K562 (cell line): ENCODE data around the gene GUCY1A1. TPM values are rescaled to one million over a fixed set of nuclear protein-coding genes. Genes with fewer than 3 reads are reported as not detected.

Source experiments
- ATAC-seq: fragments of 200-7000 bp; cut with Tn5 transposase; 3 replicates; pipeline ENCODE4 v1.9.1; 2020; ENCODE audit warnings: moderate library complexity
- BruUV-seq: library from RNA; stranded (reverse); fragments of 400-500 nt; replicated peaks from 2 replicates; lab custom pipeline; 2021; lab: Mats Ljungman, UMichigan
- CTCF ChIA-PET: fragments of 300-600 bp; formaldehyde crosslinking; extraction: SDS; loops from one replicate; lab custom pipeline; 2021; ENCODE audit warnings: low intra/inter-chr PET ratio; lab: Yijun Ruan, JAX
- POLR2A ChIA-PET: fragments of 300-600, 350-650 bp; sonication (Branson Sonifier 250); formaldehyde crosslinking; extraction: SDS; loops from one replicate; lab custom pipeline; 2021; ENCODE audit warnings: antibody characterized with exemption, inconsistent platforms; lab: Yijun Ruan, JAX
- DNase-seq, 4 experiments: peaks; one replicate each; pipeline versions ENCODE4 v3.0.0 to v3.0.0-alpha.2; 2011 to 2018; ENCODE audit warnings: low spot score in 3 of 4, mixed read lengths in 3 of 4; ENCODE audit errors: extremely low read depth in 1 of 4
- FAIRE-seq: peaks from 2 replicates; lab custom pipeline; 2011; peaks lifted over from hg19 to GRCh38; lab: Jason Lieb, UNC
- H2AFZ ChIP-seq: 2 replicates; pipeline ENCODE4 v1.6.0; 2011; ENCODE audit warnings: low read depth, low read length, control low read depth, inconsistent platforms
- H3K27ac ChIP-seq: fragments of 200-600 bp; 3 replicates; pipeline ENCODE4 v1.8.0; 2011; ENCODE audit warnings: low read depth, mild to moderate bottlenecking, control low read depth, inconsistent platforms, low read length, moderate library complexity, mixed read lengths; ENCODE audit errors: extremely low read depth
- H3K27me3 ChIP-seq, 2 experiments: fragments of 300-600 bp in 1 of 2; 2 replicates in 1 of 2; 3 replicates in 1 of 2; pipeline versions ENCODE4 v1.6.0 to v1.8.0; 2011; ENCODE audit warnings: inconsistent platforms in 2 of 2, low read length in 2 of 2, mild to moderate bottlenecking in 1 of 2, mixed read lengths in 1 of 2, moderate library complexity in 1 of 2; ENCODE audit not compliant: control insufficient read depth in 2 of 2, insufficient read depth in 2 of 2
- H3K36me3 ChIP-seq: fragments of 300-600 bp; 3 replicates; pipeline ENCODE4 v1.8.0; 2011; ENCODE audit warnings: mild to moderate bottlenecking, low read length, inconsistent platforms; ENCODE audit not compliant: control insufficient read depth, insufficient read depth
- H3K4me1 ChIP-seq, 2 experiments: fragments of 200-600 bp in 1 of 2; replicated peaks in 1 of 2; 2 replicates in 1 of 2; 3 replicates in 1 of 2; pipeline versions ENCODE4 v1.5.1 to v1.8.0; 2011; ENCODE audit warnings: inconsistent platforms in 2 of 2, low read length in 2 of 2, mild to moderate bottlenecking in 1 of 2, mixed read lengths in 1 of 2, moderate library complexity in 1 of 2; ENCODE audit not compliant: control insufficient read depth in 2 of 2, insufficient read depth in 2 of 2
- H3K4me2 ChIP-seq: 2 replicates; pipeline ENCODE4 v1.6.1; 2011; ENCODE audit warnings: low read length, control low read depth, inconsistent platforms, mixed read lengths; ENCODE audit not compliant: insufficient read depth
- H3K4me3 ChIP-seq: fragments of 200-600 bp; sonication (generic), shearing (Covaris generic); 2 replicates; pipeline ENCODE4 v1.5.1; 2016; ENCODE audit warnings: control low read depth, inconsistent platforms
- H3K79me2 ChIP-seq: fragments of 200-600 bp; 3 replicates; pipeline ENCODE4 v1.8.0; 2011; ENCODE audit warnings: low read length, inconsistent platforms; ENCODE audit not compliant: control insufficient read depth, insufficient read depth
- H3K9ac ChIP-seq, 2 experiments: 2 replicates each; pipeline versions ENCODE4 v1.6.0 to v1.6.1; 2011; ENCODE audit warnings: low read depth in 2 of 2, low read length in 2 of 2, control low read depth in 1 of 2, inconsistent platforms in 1 of 2, mild to moderate bottlenecking in 1 of 2, mixed read lengths in 1 of 2; ENCODE audit not compliant: insufficient read depth in 1 of 2
- H3K9me1 ChIP-seq: one replicate; pipeline ENCODE4 v1.6.0; 2011; ENCODE audit warnings: inconsistent platforms, mild to moderate bottlenecking, low read length, moderate library complexity; ENCODE audit not compliant: control insufficient read depth, insufficient read depth
- H3K9me3 ChIP-seq: replicated peaks from 2 replicates; pipeline ENCODE4 v1.5.1; 2011; ENCODE audit warnings: low read depth, low read length, inconsistent platforms; ENCODE audit not compliant: control insufficient read depth, insufficient read depth
- H4K20me1 ChIP-seq: replicated peaks from 2 replicates; pipeline ENCODE4 v1.6.1; 2011; ENCODE audit warnings: low read length, inconsistent platforms, mixed read lengths; ENCODE audit not compliant: control insufficient read depth, insufficient read depth
- AFF4 ChIP-seq: sonication (generic); formaldehyde crosslinking; IDR thresholded peaks from 2 replicates; pipeline ENCODE4 v1.8.0; 2023; ENCODE audit warnings: mild to moderate bottlenecking, missing genetic modification reagents
- HDAC8 ChIP-seq: fragments of 450-650 bp; IDR thresholded peaks from 2 replicates; pipeline ENCODE4 v1.6.1; 2016; ENCODE audit warnings: mild to moderate bottlenecking, missing genetic modification characterization, moderate library complexity, missing compliant biosample characterization
- LARP7 ChIP-seq: fragments of 450-650 bp; IDR thresholded peaks from 2 replicates; pipeline ENCODE4 v1.6.1; 2016
- OTX1 ChIP-seq: fragments of 450-650 bp; formaldehyde crosslinking; IDR thresholded peaks from 2 replicates; pipeline ENCODE4 v1.4.0; 2022; ENCODE audit warnings: mild to moderate bottlenecking
- RBM25 ChIP-seq: fragments of 200-400 bp; formaldehyde crosslinking; IDR thresholded peaks from 2 replicates; pipeline ENCODE4 v1.6.1; 2018; ENCODE audit warnings: low read length, low read depth, moderate library complexity; ENCODE audit not compliant: severe bottlenecking
- RCOR1 ChIP-seq, 2 experiments: IDR thresholded peaks; 2 replicates each; pipeline ENCODE4 v1.6.1; 2012; ENCODE audit warnings: low read depth in 2 of 2, low read length in 2 of 2, borderline replicate concordance in 1 of 2, improper control_type of control experiment in 1 of 2
- RREB1 ChIP-seq: fragments of 250-450 bp; sonication (Bioruptor Pico); IDR thresholded peaks from 2 replicates; pipeline ENCODE4 v1.4.0; 2020
- SIRT6 ChIP-seq: IDR thresholded peaks from one replicate; pipeline ENCODE4 v1.6.1; 2012; ENCODE audit warnings: low read depth, mild to moderate bottlenecking, control low read depth, inconsistent platforms, low read length, moderate library complexity
- ZNF217 ChIP-seq: sonication (generic); formaldehyde crosslinking; IDR thresholded peaks from 2 replicates; pipeline ENCODE4 v1.8.0; 2022; ENCODE audit warnings: mild to moderate bottlenecking, missing genetic modification reagents
- ZNF57 ChIP-seq: fragments of 450-650 bp; formaldehyde crosslinking; IDR thresholded peaks from 2 replicates; pipeline ENCODE4 v1.4.0; 2020; ENCODE audit warnings: mild to moderate bottlenecking, moderate library complexity
- ZNF717 ChIP-seq: fragments of 250-450 bp; sonication (Bioruptor Pico); IDR thresholded peaks from 2 replicates; pipeline ENCODE4 v1.5.0; 2021
- ZNF785 ChIP-seq: fragments of 250-450 bp; sonication (Bioruptor Pico); IDR thresholded peaks from 2 replicates; pipeline ENCODE4 v1.4.0; 2020; ENCODE audit warnings: mild to moderate bottlenecking
- WGBS: fragments of 100-300 bp; shearing (Covaris generic); methylation state at CpG from one replicate; pipeline ENCODE4 v1.1.6; 2016; ENCODE audit warnings: low coverage, mixed read lengths; ENCODE audit not compliant: insufficient coverage; ENCODE audit errors: missing lambda C conversion rate; 5-methylcytosine and 5-hydroxymethylcytosine counted together
- in situ Hi-C: fragments of 300-500 bp; cut with MboI; formaldehyde crosslinking; loops from 4 replicates; pipeline ENCODE4 v1.15.0; 2018; ENCODE audit warnings: inconsistent platforms, mixed read lengths
- intact Hi-C: fragments of 100-400 bp; cut with micrococcal nuclease; formaldehyde crosslinking; loops from 2 replicates; pipeline ENCODE4 v1.14.2; 2022
- polyA plus RNA-seq, 8 experiments: library from polyadenylated mRNA; depleted of rRNA in 4 of 8; stranded (reverse) in 5 of 8; unstranded in 3 of 8; fragments of >200 nt; fragmentation: Nextera tagmentation in 2 of 8; fragmentation: Illumina TruSeq in 1 of 8; extraction: Ambion mirVana in 2 of 8; extraction: Trizol in 1 of 8; gene quantifications; 2 replicates each; pipeline versions ENCODE4 v1.2.1 to v1.2.3, GENCODE V29; 2011 to 2014; ENCODE audit warnings: inconsistent platforms in 1 of 8, missing spikeins in 1 of 8
- total RNA-seq, 7 experiments: library from RNA; depleted of rRNA in 6 of 7; stranded (reverse); fragments of >200 nt in 6 of 7; fragmentation: Illumina TruSeq in 2 of 7; extraction: Trizol in 2 of 7; gene quantifications; 2 replicates each; pipeline versions ENCODE4 v1.2.1 to v1.2.3, GENCODE V29; 2011 to 2021; ENCODE audit warnings: low replicate concordance in 1 of 7
- TF ChIP-seq, protein P1 (sequence below): fragments of 450-650 bp; IDR thresholded peaks from 2 replicates; pipeline ENCODE4 v1.6.1; 2018; ENCODE audit warnings: mild to moderate bottlenecking, low read depth; ENCODE audit not compliant: partially characterized antibody

The GUCY1A1 gene
- total and polyA plus RNA-seq, 9 of the 15 experiments (the other 6 are each of a cell fraction or from before 2014, with no cell fraction given): not detected

DNA sequence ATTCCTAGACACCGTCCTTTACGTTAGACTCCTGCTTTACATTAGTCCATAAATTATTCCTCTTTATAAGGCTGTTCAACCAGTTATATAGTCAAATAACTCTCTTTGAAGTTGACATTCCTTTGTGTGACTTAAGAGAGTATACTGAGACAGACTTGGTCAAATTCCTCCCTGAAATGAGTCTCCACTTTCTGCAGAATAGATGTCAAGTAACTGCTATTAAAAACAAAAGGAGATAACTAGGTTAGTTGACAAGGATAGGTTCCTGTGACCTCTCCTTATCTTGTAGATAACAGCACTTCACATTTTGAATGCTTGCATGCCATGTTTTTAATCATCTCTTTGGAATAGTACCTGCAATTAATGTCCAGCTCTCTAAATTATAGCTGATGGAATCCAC, 5.7 kb downstream of the GUCY1A1 start:
- Histone ChIP-seq H2AFZ (no peak overlapping the region), H3K4me1 (no peaks in the 10 kb centered on the region), H3K4me3 (no peak overlapping the region), H3K9me1 (no peaks in the 10 kb centered on the region), H3K27ac (no peak overlapping the region), H3K9ac (no peak overlapping the region), H3K9me3 (no peaks in the 10 kb centered on the region), H3K4me2 (no peak overlapping the region), H3K79me2 (no peaks in the 10 kb centered on the region), H4K20me1 (no peaks in the 10 kb centered on the region), H3K27me3 (no peaks in the 10 kb centered on the region), H3K36me3 (no peaks in the 10 kb centered on the region)
- no peak for DNase-seq
- intact Hi-C loops (no loop called here), in situ Hi-C loops (no loop called here)
- CTCF ChIA-PET: interaction anchor here (0.6 kb wide), 1 partner anchor 1045 kb away, joined by 5 read pairs; no protein-coding TSS in a partner anchor
- ATAC-seq: no peak
- BruUV-seq: no TSS peak
- WGBS: 3% methylated on average over 2 of the region's 2 CpGs
- POLR2A ChIA-PET: no interaction called here
- no peak for FAIRE-seq
- TF ChIP-seq RREB1 (CRISPR knock-in tag) (no peak), SIRT6 (no peak), RCOR1 (IDR thresholded peaks at IDR 0.05; ENCODE audit: borderline replicate concordance in 1 of 2, low read depth in 2 of 2, low read length in 2 of 2) (no peak), ZNF785 (CRISPR knock-in tag) (no peak), OTX1 (no peak), RBM25 (no peak), HDAC8 (no peak), ZNF217 (CRISPR knock-in tag) (no peak), ZNF717 (CRISPR knock-in tag) (no peak), LARP7 (no peak), AFF4 (CRISPR knock-in tag) (no peak), ZNF57 (CRISPR knock-in tag) (no peak)
- TF ChIP-seq, protein P1, sequence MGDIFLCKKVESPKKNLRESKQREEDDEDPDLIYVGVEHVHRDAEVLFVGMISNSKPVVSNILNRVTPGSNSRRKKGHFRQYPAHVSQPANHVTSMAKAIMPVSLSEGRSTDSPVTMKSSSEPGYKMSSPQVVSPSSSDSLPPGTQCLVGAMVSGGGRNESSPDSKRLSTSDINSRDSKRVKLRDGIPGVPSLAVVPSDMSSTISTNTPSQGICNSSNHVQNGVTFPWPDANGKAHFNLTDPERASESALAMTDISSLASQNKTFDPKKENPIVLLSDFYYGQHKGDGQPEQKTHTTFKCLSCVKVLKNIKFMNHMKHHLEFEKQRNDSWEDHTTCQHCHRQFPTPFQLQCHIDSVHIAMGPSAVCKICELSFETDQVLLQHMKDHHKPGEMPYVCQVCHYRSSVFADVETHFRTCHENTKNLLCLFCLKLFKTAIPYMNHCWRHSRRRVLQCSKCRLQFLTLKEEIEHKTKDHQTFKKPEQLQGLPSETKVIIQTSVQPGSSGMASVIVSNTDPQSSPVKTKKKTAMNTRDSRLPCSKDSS: no peak
